22Rv1 (cell line): ENCODE results near the gene BNIP5.

Experiments used
- H3K27ac ChIP-seq: fragments of 450-650 bp; 2 replicates; pipeline ENCODE4 v1.5.1; 2017
- ZFX ChIP-seq: fragments of 450-650 bp; IDR thresholded peaks from 2 replicates; pipeline ENCODE4 v1.6.1; 2017; ENCODE audit warnings: antibody characterized with exemption, borderline replicate concordance
- TF ChIP-seq, protein P1 (sequence below): fragments of 450-650 bp; IDR thresholded peaks from 2 replicates; pipeline ENCODE4 v1.5.1; 2017; ENCODE audit warnings: mild to moderate bottlenecking

The BNIP5 gene

DNA sequence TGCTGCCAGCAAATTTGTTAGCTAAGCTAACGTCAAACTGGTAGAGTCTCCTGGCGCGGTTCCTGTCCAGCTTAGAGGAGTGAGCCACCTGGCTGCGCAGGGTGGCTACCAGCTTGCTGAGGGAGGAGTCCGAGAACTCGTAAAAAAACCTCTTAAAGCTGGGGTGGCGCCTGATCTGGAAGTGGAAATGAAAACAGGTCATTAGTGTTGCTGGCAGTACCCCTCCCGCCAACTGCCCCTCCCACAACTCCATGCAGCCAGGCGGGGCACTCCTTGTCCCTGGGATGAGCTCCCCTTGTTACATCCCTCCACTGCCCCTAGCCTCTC, 17.3 kb downstream of the BNIP5 start:
- peak overlapping the region; percentile 2; the same call in 1 of the 2 replicates for H3K27ac ChIP-seq
- no peak for TF ChIP-seq ZFX
- TF ChIP-seq, protein P1, sequence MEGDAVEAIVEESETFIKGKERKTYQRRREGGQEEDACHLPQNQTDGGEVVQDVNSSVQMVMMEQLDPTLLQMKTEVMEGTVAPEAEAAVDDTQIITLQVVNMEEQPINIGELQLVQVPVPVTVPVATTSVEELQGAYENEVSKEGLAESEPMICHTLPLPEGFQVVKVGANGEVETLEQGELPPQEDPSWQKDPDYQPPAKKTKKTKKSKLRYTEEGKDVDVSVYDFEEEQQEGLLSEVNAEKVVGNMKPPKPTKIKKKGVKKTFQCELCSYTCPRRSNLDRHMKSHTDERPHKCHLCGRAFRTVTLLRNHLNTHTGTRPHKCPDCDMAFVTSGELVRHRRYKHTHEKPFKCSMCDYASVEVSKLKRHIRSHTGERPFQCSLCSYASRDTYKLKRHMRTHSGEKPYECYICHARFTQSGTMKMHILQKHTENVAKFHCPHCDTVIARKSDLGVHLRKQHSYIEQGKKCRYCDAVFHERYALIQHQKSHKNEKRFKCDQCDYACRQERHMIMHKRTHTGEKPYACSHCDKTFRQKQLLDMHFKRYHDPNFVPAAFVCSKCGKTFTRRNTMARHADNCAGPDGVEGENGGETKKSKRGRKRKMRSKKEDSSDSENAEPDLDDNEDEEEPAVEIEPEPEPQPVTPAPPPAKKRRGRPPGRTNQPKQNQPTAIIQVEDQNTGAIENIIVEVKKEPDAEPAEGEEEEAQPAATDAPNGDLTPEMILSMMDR: peak; percentile 18

DNA sequence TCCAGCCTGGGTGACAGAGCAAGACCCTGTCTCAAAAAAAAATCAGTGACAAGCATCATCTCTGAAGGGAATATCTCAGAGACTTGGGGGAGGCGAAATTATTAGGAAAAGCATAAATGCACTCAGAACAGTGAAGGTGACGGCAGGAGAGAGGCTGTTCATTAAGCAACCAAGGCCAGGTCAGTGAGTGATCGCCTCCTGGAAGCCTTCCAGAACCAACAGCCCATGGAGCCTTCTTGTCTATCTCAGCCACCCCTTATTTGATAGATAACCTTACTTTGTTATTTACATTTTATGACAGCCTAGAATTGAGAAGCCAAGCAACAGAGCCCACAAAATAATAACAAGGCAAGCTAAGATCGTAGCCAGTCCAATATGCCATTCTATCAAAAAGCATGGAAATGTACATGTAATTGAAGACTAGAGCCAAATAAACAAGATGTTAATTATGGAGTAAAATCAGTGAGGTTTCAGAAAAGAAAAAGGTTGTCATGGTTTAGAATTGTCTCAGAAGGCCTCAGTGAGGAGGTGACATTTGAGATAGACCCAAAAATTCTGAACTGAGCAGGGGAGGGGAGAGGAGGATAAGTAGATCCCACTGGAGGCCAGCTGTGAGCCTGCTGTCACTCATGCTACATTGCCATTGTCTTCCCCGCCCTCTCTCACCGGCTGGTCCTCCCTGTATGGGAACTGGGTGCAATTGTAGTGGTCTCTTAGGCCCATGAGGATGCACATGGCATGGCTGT, 17.8 kb downstream of the BNIP5 start:
- TF ChIP-seq ZFX: no peak
- TF ChIP-seq, protein P1: no peak
- H3K27ac ChIP-seq: peak overlapping the region; percentile 2; the same call in 1 of the 2 replicates

DNA sequence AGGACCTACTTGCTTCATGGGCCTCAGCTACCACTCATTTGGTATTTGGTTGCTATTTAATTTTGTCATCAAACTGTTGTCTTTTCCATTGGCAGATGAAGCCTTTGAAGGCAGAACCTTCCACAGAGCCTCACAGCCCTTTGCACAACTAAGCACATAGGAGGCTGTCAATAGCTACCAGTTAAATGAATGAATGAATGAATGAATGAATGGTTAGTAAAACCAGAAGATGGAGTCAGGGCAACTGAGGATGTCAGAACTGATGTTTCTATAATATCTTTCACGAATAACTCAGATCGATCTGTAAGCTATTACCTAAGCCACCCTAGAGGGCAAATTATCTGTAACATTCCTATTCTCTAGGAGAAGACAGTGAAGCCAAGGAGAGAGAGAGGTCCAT, 19.1 kb downstream of the BNIP5 start:
- TF ChIP-seq ZFX: no peak
- TF ChIP-seq, protein P1: no peak
- H3K27ac ChIP-seq: no peak overlapping the region

DNA sequence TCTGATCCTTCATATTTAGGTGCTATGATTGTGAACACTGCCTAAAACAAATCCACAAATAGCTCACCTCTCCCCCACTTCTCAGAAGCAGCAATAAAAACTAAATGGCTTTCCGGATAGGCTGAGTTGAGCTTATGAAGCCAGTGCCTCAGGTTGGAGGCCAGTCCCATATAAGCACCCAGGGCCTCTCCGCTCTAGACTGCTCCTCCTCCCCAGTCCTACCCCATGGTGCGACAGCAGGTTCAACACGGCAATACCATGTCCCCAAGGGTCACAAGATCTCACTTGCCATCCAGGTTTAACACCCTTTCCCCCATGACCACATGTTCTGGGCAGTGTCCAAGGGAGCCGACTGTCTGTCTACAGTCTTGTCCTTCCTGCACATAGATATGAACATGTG, 20.8 kb downstream of the BNIP5 start:
- H3K27ac ChIP-seq: no peak overlapping the region
- no peak for TF ChIP-seq ZFX
- TF ChIP-seq, protein P1: no peak

- TF ChIP-seq ZFX: no peak
- TF ChIP-seq, protein P1: no peak
- no peak overlapping the region for H3K27ac ChIP-seq
Observed at GRCh38 chr6:36314221-36315014, 22.3 kb downstream of the BNIP5 start.

- TF ChIP-seq, protein P1: no peak
- TF ChIP-seq ZFX: no peak
- no peak overlapping the region for H3K27ac ChIP-seq
Observed at GRCh38 chr6:36313649-36313936, 23.1 kb downstream of the BNIP5 start.
